Activated T-cell treated with anti-CD3 and anti-CD28 coated beads, Interleukin-2, amount 50 U/mL, for 1 hour (primary cell): ENCODE measurements around the gene GRIK4.

Experiments used
- DNase-seq: peaks from one replicate; pipeline ENCODE4 v3.0.0-alpha.2; 2020

The GRIK4 gene

GRCh38 chr11:120819437-120820365 is 308.2 kb downstream of the GRIK4 start:
- no peak for DNase-seq

- DNase-seq = no peak
Measured at GRCh38 chr11:120823159-120823558, 311.6 kb downstream of the GRIK4 start.

GRCh38 chr11:120824242-120824641 is 312.7 kb downstream of the GRIK4 start:
- DNase-seq = no peak

- DNase-seq = no peak
Measured at GRCh38 chr11:120827198-120827597, 315.6 kb downstream of the GRIK4 start.

GRCh38 chr11:120827820-120828219 is 316.3 kb downstream of the GRIK4 start:
- DNase-seq = no peak

- no peak for DNase-seq
Measured at GRCh38 chr11:120828847-120829246, 317.3 kb downstream of the GRIK4 start.

GRCh38 chr11:120830085-120830620 is 318.6 kb downstream of the GRIK4 start:
- no peak for DNase-seq

GRCh38 chr11:120832481-120833238 is 321.1 kb downstream of the GRIK4 start:
- DNase-seq = no peak

- no peak for DNase-seq
Measured at GRCh38 chr11:120834686-120835210, 323.2 kb downstream of the GRIK4 start.

GRCh38 chr11:120835601-120836228 is 324.2 kb downstream of the GRIK4 start:
- DNase-seq = no peak

- DNase-seq = no peak
Measured at GRCh38 chr11:120837696-120838095, 326.1 kb downstream of the GRIK4 start.

GRCh38 chr11:120839201-120839600 is 327.7 kb downstream of the GRIK4 start:
- no peak for DNase-seq

GRCh38 chr11:120839846-120840402 is 328.4 kb downstream of the GRIK4 start:
- DNase-seq = no peak

GRCh38 chr11:120840661-120841060 is 329.1 kb downstream of the GRIK4 start:
- DNase-seq = no peak

- no peak for DNase-seq
Measured at GRCh38 chr11:120841074-120841473, 329.5 kb downstream of the GRIK4 start.

- DNase-seq = no peak
Measured at GRCh38 chr11:120842195-120842594, 330.6 kb downstream of the GRIK4 start.

GRCh38 chr11:120853435-120853834 is 341.9 kb downstream of the GRIK4 start:
- no peak for DNase-seq

- no peak for DNase-seq
Measured at GRCh38 chr11:120854988-120855387, 343.4 kb downstream of the GRIK4 start.

GRCh38 chr11:120857508-120857907 is 346.0 kb downstream of the GRIK4 start:
- no peak for DNase-seq

GRCh38 chr11:120858740-120859139 is 347.2 kb downstream of the GRIK4 start:
- DNase-seq = no peak

- no peak for DNase-seq
Measured at GRCh38 chr11:120859552-120860295, 348.2 kb downstream of the GRIK4 start.

- DNase-seq = no peak
Measured at GRCh38 chr11:120863359-120863758, 351.8 kb downstream of the GRIK4 start.
